HEK293 (cell line): ENCODE results near the gene NECAB2.

Experiments
- HIC1 ChIP-seq: fragments of 450-650 bp; formaldehyde crosslinking; IDR thresholded peaks from 2 replicates; pipeline ENCODE4 v1.5.1; 2016; ENCODE audit warnings: missing biosample characterization, missing genetic modification characterization
- HOXD13 ChIP-seq: sonication (generic); formaldehyde crosslinking; IDR thresholded peaks from 2 replicates; pipeline ENCODE4 v1.8.0; 2022; ENCODE audit warnings: missing genetic modification reagents, borderline replicate concordance
- OSR2 ChIP-seq: fragments of 450-650 bp; formaldehyde crosslinking; IDR thresholded peaks from 2 replicates; pipeline ENCODE4 v1.5.1; 2016; ENCODE audit warnings: missing biosample characterization, missing genetic modification characterization
- PATZ1 ChIP-seq: fragments of 450-650 bp; formaldehyde crosslinking; IDR thresholded peaks from 2 replicates; pipeline ENCODE4 v1.5.1; 2016; ENCODE audit warnings: missing biosample characterization, missing genetic modification characterization
- REPIN1 ChIP-seq: fragments of 450-650 bp; formaldehyde crosslinking; IDR thresholded peaks from 2 replicates; pipeline ENCODE4 v1.5.1; 2017; ENCODE audit warnings: missing biosample characterization, missing genetic modification characterization, low read depth
- SCRT1 ChIP-seq: fragments of 450-650 bp; formaldehyde crosslinking; IDR thresholded peaks from 2 replicates; pipeline ENCODE4 v1.5.1; 2016; ENCODE audit warnings: missing biosample characterization, missing genetic modification characterization, borderline replicate concordance
- SCRT2 ChIP-seq: fragments of 450-650 bp; formaldehyde crosslinking; IDR thresholded peaks from 2 replicates; pipeline ENCODE4 v1.5.1; 2016; ENCODE audit warnings: missing biosample characterization, missing genetic modification characterization
- TRIM28 ChIP-seq: IDR thresholded peaks from 2 replicates; pipeline ENCODE4 v1.6.1; 2011; ENCODE audit warnings: low read length, control low read depth, borderline replicate concordance
- ZBTB1 ChIP-seq: fragments of 450-650 bp; formaldehyde crosslinking; IDR thresholded peaks from 2 replicates; pipeline ENCODE4 v1.5.1; 2016; ENCODE audit warnings: missing biosample characterization, missing genetic modification characterization
- ZFP3 ChIP-seq: fragments of 450-650 bp; formaldehyde crosslinking; IDR thresholded peaks from 2 replicates; pipeline ENCODE4 v1.5.1; 2016; ENCODE audit warnings: low read depth, missing biosample characterization, missing genetic modification characterization
- ZIC2 ChIP-seq: fragments of 450-650 bp; formaldehyde crosslinking; IDR thresholded peaks from 2 replicates; pipeline ENCODE4 v1.5.1; 2016; ENCODE audit warnings: missing biosample characterization, missing genetic modification characterization
- ZNF121 ChIP-seq: fragments of 450-650 bp; formaldehyde crosslinking; IDR thresholded peaks from 2 replicates; pipeline ENCODE4 v1.5.1; 2016; ENCODE audit warnings: missing biosample characterization, missing genetic modification characterization
- ZNF140 ChIP-seq: fragments of 450-650 bp; formaldehyde crosslinking; IDR thresholded peaks from 2 replicates; pipeline ENCODE4 v1.5.1; 2016; ENCODE audit warnings: missing biosample characterization, missing genetic modification characterization
- ZNF169 ChIP-seq: fragments of 450-650 bp; formaldehyde crosslinking; IDR thresholded peaks from 2 replicates; pipeline ENCODE4 v1.5.1; 2016; ENCODE audit warnings: missing biosample characterization, missing genetic modification characterization
- ZNF184 ChIP-seq: fragments of 450-650 bp; IDR thresholded peaks from 2 replicates; pipeline ENCODE4 v1.5.1; 2018; ENCODE audit warnings: missing biosample characterization, mild to moderate bottlenecking, missing genetic modification characterization
- ZNF214 ChIP-seq: fragments of 450-650 bp; formaldehyde crosslinking; IDR thresholded peaks from 2 replicates; pipeline ENCODE4 v1.5.1; 2017; ENCODE audit warnings: missing biosample characterization, mild to moderate bottlenecking, missing genetic modification characterization, borderline replicate concordance
- ZNF26 ChIP-seq: fragments of 450-650 bp; formaldehyde crosslinking; IDR thresholded peaks from 2 replicates; pipeline ENCODE4 v1.5.1; 2016; ENCODE audit warnings: missing biosample characterization, missing genetic modification characterization
- ZNF274 ChIP-seq, 2 experiments: fragments of 200-500 bp in 1 of 2; fragments of 450-650 bp in 1 of 2; sonication (Bioruptor generic) in 1 of 2; formaldehyde crosslinking in 1 of 2; IDR thresholded peaks; 2 replicates each; pipeline versions ENCODE4 v1.5.1 to v1.6.1; 2014 to 2016; ENCODE audit warnings: borderline replicate concordance in 1 of 2, inconsistent platforms in 1 of 2, low read length in 1 of 2, missing biosample characterization in 1 of 2, missing genetic modification characterization in 1 of 2
- ZNF302 ChIP-seq: fragments of 450-650 bp; formaldehyde crosslinking; IDR thresholded peaks from 2 replicates; pipeline ENCODE4 v1.5.1; 2016; ENCODE audit warnings: missing biosample characterization, missing genetic modification characterization, low read depth
- ZNF311 ChIP-seq: fragments of 450-650 bp; formaldehyde crosslinking; IDR thresholded peaks from 2 replicates; pipeline ENCODE4 v1.5.1; 2017; ENCODE audit warnings: missing biosample characterization, missing genetic modification characterization, borderline replicate concordance
- ZNF335 ChIP-seq: fragments of 450-650 bp; formaldehyde crosslinking; conservative IDR thresholded peaks from 2 replicates; pipeline ENCODE4 v1.5.1; 2016; ENCODE audit warnings: missing biosample characterization, missing genetic modification characterization
- ZNF404 ChIP-seq: fragments of 450-650 bp; formaldehyde crosslinking; IDR thresholded peaks from 2 replicates; pipeline ENCODE4 v1.5.1; 2017; ENCODE audit warnings: missing biosample characterization, missing genetic modification characterization
- ZNF473 ChIP-seq: fragments of 450-650 bp; formaldehyde crosslinking; IDR thresholded peaks from 2 replicates; pipeline ENCODE4 v1.5.1; 2017; ENCODE audit warnings: missing biosample characterization, missing genetic modification characterization
- ZNF513 ChIP-seq: fragments of 450-650 bp; IDR thresholded peaks from 2 replicates; pipeline ENCODE4 v1.5.1; 2018; ENCODE audit warnings: missing biosample characterization, missing genetic modification characterization
- ZNF555 ChIP-seq: fragments of 450-650 bp; formaldehyde crosslinking; conservative IDR thresholded peaks from 2 replicates; pipeline ENCODE4 v1.5.1; 2017; ENCODE audit warnings: missing biosample characterization, mild to moderate bottlenecking, missing genetic modification characterization, inconsistent platforms
- ZNF558 ChIP-seq: fragments of 450-650 bp; formaldehyde crosslinking; IDR thresholded peaks from 2 replicates; pipeline ENCODE4 v1.5.1; 2016; ENCODE audit warnings: missing biosample characterization, missing genetic modification characterization
- ZNF658 ChIP-seq: fragments of 450-650 bp; formaldehyde crosslinking; IDR thresholded peaks from 2 replicates; pipeline ENCODE4; 2016; ENCODE audit warnings: missing biosample characterization, missing genetic modification characterization
- ZNF660 ChIP-seq: fragments of 450-650 bp; IDR thresholded peaks from 2 replicates; pipeline ENCODE4 v1.5.1; 2018; ENCODE audit warnings: missing biosample characterization, mild to moderate bottlenecking, missing genetic modification characterization
- ZNF677 ChIP-seq: fragments of 450-650 bp; IDR thresholded peaks from 2 replicates; pipeline ENCODE4 v1.5.0; 2018; ENCODE audit warnings: missing biosample characterization, mild to moderate bottlenecking, missing genetic modification characterization, moderate library complexity
- ZNF837 ChIP-seq: fragments of 450-650 bp; formaldehyde crosslinking; IDR thresholded peaks from 2 replicates; pipeline ENCODE4 v1.5.1; 2016; ENCODE audit warnings: missing biosample characterization, missing genetic modification characterization
- ZSCAN5A ChIP-seq: fragments of 450-650 bp; formaldehyde crosslinking; IDR thresholded peaks from 2 replicates; pipeline ENCODE4 v1.5.1; 2016; ENCODE audit warnings: missing biosample characterization, missing genetic modification characterization

Gene NECAB2

GRCh38 chr16:83953796-83954576, 14.1 kb upstream of the NECAB2 start (continued):
- TF ChIP-seq ZNF513: no peak
- TF ChIP-seq ZNF311: no peak
- TF ChIP-seq ZFP3: no peak
- TF ChIP-seq ZNF677 (tag by site-specific recombination): no peak
- TF ChIP-seq ZNF274 (IDR thresholded peaks at IDR 0.05; ENCODE audit: low read length): no peak
- no peak for TF ChIP-seq ZNF274 (tag by site-specific recombination; IDR thresholded peaks at IDR 0.05; ENCODE audit: borderline replicate concordance)
- no peak for TF ChIP-seq ZNF558 (tag by site-specific recombination)
- no peak for TF ChIP-seq ZNF555
- peak; percentile 98 for TF ChIP-seq SCRT2 (tag by site-specific recombination)
- TF ChIP-seq REPIN1 (tag by site-specific recombination): no peak
- TF ChIP-seq ZNF404 (tag by site-specific recombination): no peak
- no peak for TF ChIP-seq ZNF169 (tag by site-specific recombination)
- no peak; the same call in 1 of the 2 replicates for TF ChIP-seq ZNF335 (tag by site-specific recombination)
- 0 out of 2 replicates have a peak, but pooled peaks have one; percentile 25 for TF ChIP-seq PATZ1
- no peak for TF ChIP-seq OSR2 (tag by site-specific recombination)
- no peak for TF ChIP-seq ZNF121
- TF ChIP-seq TRIM28: no peak
- TF ChIP-seq ZNF658 (tag by site-specific recombination): no peak
- TF ChIP-seq ZIC2: peak; percentile 63
- TF ChIP-seq ZNF473 (tag by site-specific recombination): no peak
- no peak for TF ChIP-seq ZNF26
- TF ChIP-seq ZNF837: no peak
- TF ChIP-seq SCRT1 (tag by site-specific recombination): peak; percentile 93
- TF ChIP-seq ZNF140: no peak
- TF ChIP-seq ZNF214 (tag by site-specific recombination): no peak
- no peak for TF ChIP-seq HIC1 (tag by site-specific recombination)
- TF ChIP-seq ZNF302 (tag by site-specific recombination): no peak
- TF ChIP-seq ZSCAN5A (tag by site-specific recombination): no peak
- no peak for TF ChIP-seq ZNF184 (tag by site-specific recombination)
- no peak for TF ChIP-seq HOXD13
- TF ChIP-seq ZBTB1 (tag by site-specific recombination): no peak
- no peak for TF ChIP-seq ZNF660
